GM23248 (cell line): ENCODE results near the gene AKAP13. TPM values are rescaled to one million over a fixed set of nuclear protein-coding genes. Genes with fewer than 3 reads are reported as not detected.
A peak's percentile ranks its signal among the peaks of the same experiment; 100 is the strongest.

ENCODE experiments used
- DNase-seq: peaks from one replicate; pipeline ENCODE4 v3.0.0-alpha.2; 2015
- H2AFZ ChIP-seq: fragments of 200-600 bp; sonication (generic); 2 replicates; pipeline ENCODE4 v1.6.1; 2016; ENCODE audit warnings: antibody characterized with exemption
- H3F3A ChIP-seq: fragments of 200-600 bp; sonication (generic); 2 replicates; pipeline ENCODE4 v1.6.1; 2016; ENCODE audit warnings: mild to moderate bottlenecking, antibody characterized with exemption, mixed run types; ENCODE audit not compliant: insufficient read depth
- H3K27ac ChIP-seq: fragments of 200-600 bp; sonication (generic); 2 replicates; pipeline ENCODE4 v1.5.1; 2016; ENCODE audit warnings: mild to moderate bottlenecking
- H3K27me3 ChIP-seq: fragments of 200-600 bp; sonication (generic); replicated peaks from 2 replicates; pipeline ENCODE4 v1.6.1; 2016; ENCODE audit warnings: mild to moderate bottlenecking; ENCODE audit not compliant: insufficient read depth
- H3K36me3 ChIP-seq: fragments of 200-600 bp; sonication (generic); 2 replicates; pipeline ENCODE4 v1.6.1; 2016; ENCODE audit warnings: low read depth, mild to moderate bottlenecking
- H3K4me1 ChIP-seq: fragments of 200-600 bp; sonication (generic); 2 replicates; pipeline ENCODE4 v1.6.1; 2016; ENCODE audit warnings: mild to moderate bottlenecking; ENCODE audit not compliant: insufficient read depth
- H3K4me2 ChIP-seq: fragments of 200-600 bp; sonication (generic); one replicate; pipeline ENCODE4 v1.6.1; 2016; ENCODE audit warnings: mild to moderate bottlenecking; ENCODE audit not compliant: unreplicated experiment
- H3K4me3 ChIP-seq: fragments of 200-600 bp; sonication (generic); 2 replicates; pipeline ENCODE4 v1.5.1; 2016; ENCODE audit warnings: mild to moderate bottlenecking
- H3K79me2 ChIP-seq: fragments of 200-600 bp; sonication (generic); 2 replicates; pipeline ENCODE4 v1.6.1; 2016; ENCODE audit warnings: mild to moderate bottlenecking; ENCODE audit not compliant: insufficient read depth
- H3K9ac ChIP-seq: fragments of 200-600 bp; sonication (generic); 2 replicates; pipeline ENCODE4 v1.6.1; 2016; ENCODE audit warnings: mild to moderate bottlenecking
- H3K9me2 ChIP-seq: fragments of 200-600 bp; sonication (generic); 2 replicates; pipeline ENCODE4 v1.6.1; 2016; ENCODE audit warnings: mixed run types, mild to moderate bottlenecking, moderate library complexity; ENCODE audit not compliant: insufficient read depth
- H3K9me3 ChIP-seq: fragments of 200-600 bp; sonication (generic); one replicate; pipeline ENCODE4 v1.6.1; 2017; ENCODE audit warnings: low read depth
- H4K20me1 ChIP-seq: fragments of 200-600 bp; sonication (generic); 2 replicates; pipeline ENCODE4 v1.6.0; 2016; ENCODE audit not compliant: insufficient read depth
- EZH2 ChIP-seq: fragments of 200-600 bp; sonication (generic); IDR thresholded peaks from 2 replicates; pipeline ENCODE4 v1.6.1; 2018; ENCODE audit warnings: antibody characterized with exemption, mild to moderate bottlenecking; ENCODE audit not compliant: insufficient read depth, poor library complexity, severe bottlenecking
- EZH2phosphoT487 ChIP-seq: fragments of 200-600 bp; sonication (generic); IDR thresholded peaks from 2 replicates; pipeline ENCODE4 v1.6.1; 2018; ENCODE audit warnings: antibody characterized with exemption, moderate library complexity, mild to moderate bottlenecking, low read depth; ENCODE audit not compliant: insufficient read depth
- WGBS, 2 experiments: methylation state at CpG; one replicate each; pipeline ENCODE4 v1.1.6; 2015 to 2017; ENCODE audit warnings: low lambda C conversion rate in 2 of 2, low coverage in 1 of 2; ENCODE audit errors: missing lambda C conversion rate in 2 of 2; 5-methylcytosine and 5-hydroxymethylcytosine counted together
- in situ Hi-C: fragments of 300-500 bp; cut with MboI; formaldehyde crosslinking; loops from 2 replicates; pipeline ENCODE4 v1.15.0; 2020
- polyA plus RNA-seq: library from polyadenylated mRNA; unstranded; fragments of >200 nt; fragmentation: Nextera tagmentation; extraction: Ambion mirVana; gene quantifications from 2 replicates; pipeline ENCODE4 v1.2.1, GENCODE V29; 2016
- total RNA-seq: library from RNA; depleted of rRNA; stranded (reverse); fragments of >200 nt; shearing (Covaris generic); gene quantifications from 2 replicates; pipeline ENCODE4 v1.2.3, GENCODE V29; 2014

The AKAP13 gene
- total and polyA plus RNA-seq, 2 experiments from 2014 or later: 26.5 to 27.7 TPM

GRCh38 chr15:85588677-85589076 lies 208.3 kb downstream of the AKAP13 start:
- H3K27ac ChIP-seq: peak overlapping the region; percentile 97
- 55 to 57% methylated on average over 3 of the region's 3 CpGs for WGBS, 2 experiments
- H2AFZ ChIP-seq: 0 out of 2 replicates have a peak overlapping the region, but pooled peaks have one; percentile 28
- in situ Hi-C loops: no loop called here
- peak overlapping the region; percentile 53 for H3K4me2 ChIP-seq
- peaks cover 78% of the 10 kb centered on the region for H3K79me2 ChIP-seq
- H3K9ac ChIP-seq: peak overlapping the region; percentile 70
- peak overlapping the region; percentile 25; the same call in 1 of the 2 replicates for H3K4me3 ChIP-seq
- peaks cover 51% of the 10 kb centered on the region for H3F3A ChIP-seq
- H3K9me3 ChIP-seq: no peaks in the 10 kb centered on the region
- no peak for TF ChIP-seq EZH2phosphoT487
- no peak for TF ChIP-seq EZH2
- no peaks in the 10 kb centered on the region for H4K20me1 ChIP-seq
- H3K4me1 ChIP-seq: peaks cover 47% of the 10 kb centered on the region
- H3K27me3 ChIP-seq: no peaks in the 10 kb centered on the region
- H3K36me3 ChIP-seq: no peaks in the 10 kb centered on the region
- peak; percentile 65 for DNase-seq
- no peaks in the 10 kb centered on the region for H3K9me2 ChIP-seq

GRCh38 chr15:85589851-85590250 lies 209.4 kb downstream of the AKAP13 start:
- no peak overlapping the region for H2AFZ ChIP-seq
- H3K9ac ChIP-seq: peak overlapping the region; percentile 70
- DNase-seq: peak; percentile 91
- H3K4me1 ChIP-seq: peaks cover 43% of the 10 kb centered on the region
- no peaks in the 10 kb centered on the region for H3K36me3 ChIP-seq
- H3F3A ChIP-seq: peaks cover 51% of the 10 kb centered on the region
- no peak for TF ChIP-seq EZH2phosphoT487
- no peak for TF ChIP-seq EZH2
- no peaks in the 10 kb centered on the region for H3K9me2 ChIP-seq
- peak overlapping the region; percentile 32; the same call in 1 of the 2 replicates for H3K4me3 ChIP-seq
- H3K79me2 ChIP-seq: peaks cover 78% of the 10 kb centered on the region
- peak overlapping the region; percentile 36 for H3K4me2 ChIP-seq
- peak overlapping the region; percentile 97 for H3K27ac ChIP-seq
- 6 to 12% methylated on average over 2 of the region's 2 CpGs for WGBS, 2 experiments
- H4K20me1 ChIP-seq: no peaks in the 10 kb centered on the region
- in situ Hi-C loops: no loop called here
- H3K27me3 ChIP-seq: no peaks in the 10 kb centered on the region
- no peaks in the 10 kb centered on the region for H3K9me3 ChIP-seq

- H3K9ac ChIP-seq: peak overlapping the region; percentile 49
- TF ChIP-seq EZH2: no peak
- no peak for TF ChIP-seq EZH2phosphoT487
- in situ Hi-C loops: no loop called here
- no peak overlapping the region for H2AFZ ChIP-seq
- peaks cover 43% of the 10 kb centered on the region for H3K4me1 ChIP-seq
- H3K4me3 ChIP-seq: no peak overlapping the region
- no peaks in the 10 kb centered on the region for H4K20me1 ChIP-seq
- DNase-seq: no peak
- H3K9me2 ChIP-seq: no peaks in the 10 kb centered on the region
- H3K4me2 ChIP-seq: peak overlapping the region; percentile 29
- WGBS, 2 experiments: 97 to 98% methylated on average over 4 of the region's 4 CpGs
- H3K36me3 ChIP-seq: no peaks in the 10 kb centered on the region
- peaks cover 51% of the 10 kb centered on the region for H3F3A ChIP-seq
- H3K79me2 ChIP-seq: peaks cover 78% of the 10 kb centered on the region
- peak overlapping the region; percentile 81 for H3K27ac ChIP-seq
- no peaks in the 10 kb centered on the region for H3K9me3 ChIP-seq
- H3K27me3 ChIP-seq: no peaks in the 10 kb centered on the region
Observed at GRCh38 chr15:85591622-85592021, 211.2 kb downstream of the AKAP13 start.

- Histone ChIP-seq H3F3A (peaks cover 49% of the 10 kb centered on the region), H3K27ac (peak overlapping the region; percentile 81), H4K20me1 (no peaks in the 10 kb centered on the region), H3K9me2 (no peaks in the 10 kb centered on the region), H3K36me3 (no peaks in the 10 kb centered on the region), H3K9ac (peak overlapping the region; percentile 49), H3K79me2 (peaks cover 75% of the 10 kb centered on the region), H2AFZ (no peak overlapping the region), H3K4me3 (no peak overlapping the region), H3K4me1 (peaks cover 43% of the 10 kb centered on the region), H3K27me3 (no peaks in the 10 kb centered on the region), H3K4me2 (peak overlapping the region; percentile 29), H3K9me3 (no peaks in the 10 kb centered on the region)
- no peak for TF ChIP-seq EZH2
- TF ChIP-seq EZH2phosphoT487: no peak
- DNase-seq: peak; percentile 95
- 7 to 11% methylated on average over 3 of the region's 3 CpGs for WGBS, 2 experiments
- in situ Hi-C loops: no loop called here
Observed at GRCh38 chr15:85592148-85592547, 211.7 kb downstream of the AKAP13 start.
